T-cell (primary cell): Measurements from ENCODE around the gene MBNL2. TPM values are rescaled to one million over a fixed set of nuclear protein-coding genes. Genes with fewer than 3 reads are reported as not detected.

ENCODE experiments used
- ATAC-seq, 4 experiments: fragments of 200-7000 bp in 3 of 4; fragments of 150-1000 bp in 1 of 4; cut with Tn5 transposase; replicated peaks in 1 of 4; 1 replicate in 3 of 4; 2 replicates in 1 of 4; pipeline ENCODE4 v1.10.0; 2021; ENCODE audit warnings: moderate library complexity in 3 of 4, mild to moderate bottlenecking in 2 of 4, moderate number of reproducible peaks in 1 of 4
- CTCF ChIA-PET, 2 donors: fragments of 300-600 bp; sonication (Branson Sonifier 250); formaldehyde crosslinking; loops; one replicate each; lab custom pipeline; 2022; ENCODE audit warnings: antibody characterized with exemption in 2 of 2; lab: Charles Lee
- POLR2A ChIA-PET, 2 donors: fragments of 300-600 bp; sonication (Branson Sonifier 250); formaldehyde crosslinking; loops; one replicate each; lab custom pipeline; 2022; ENCODE audit warnings: antibody characterized with exemption in 2 of 2; lab: Charles Lee
- DNase-seq, 35 experiments: peaks; one replicate each; pipeline versions ENCODE4 v3.0.0 to v3.0.0-alpha.2; 2013 to 2023
- H3K27ac ChIP-seq: one replicate; pipeline ENCODE4 v1.5.1; 2013; ENCODE audit warnings: low read length
- H3K27me3 ChIP-seq, 2 experiments: replicated peaks in 1 of 2; 1 replicate in 1 of 2; 2 replicates in 1 of 2; pipeline versions ENCODE4 v1.6.1 to v1.7.0; 2013; ENCODE audit warnings: low read length in 1 of 2, mixed read lengths in 1 of 2; ENCODE audit not compliant: control insufficient read depth in 2 of 2, insufficient read depth in 2 of 2; ENCODE audit errors: extremely low read depth in 1 of 2
- H3K36me3 ChIP-seq, 2 donors: 1 replicate in 1 of 2; 2 replicates in 1 of 2; pipeline versions ENCODE4 v1.6.1 to v1.7.0; 2013; ENCODE audit warnings: low read length in 1 of 2; ENCODE audit not compliant: control insufficient read depth in 2 of 2, insufficient read depth in 1 of 2; ENCODE audit errors: extremely low read depth in 1 of 2
- H3K4me1 ChIP-seq, 2 experiments: 1 replicate in 1 of 2; 2 replicates in 1 of 2; pipeline versions ENCODE4 v1.6.1 to v1.7.0; 2013; ENCODE audit warnings: low read length in 2 of 2, mixed read lengths in 1 of 2; ENCODE audit not compliant: insufficient read depth in 2 of 2, control insufficient read depth in 1 of 2; ENCODE audit errors: extremely low read depth in 1 of 2
- H3K4me3 ChIP-seq, 2 donors: 1 replicate in 1 of 2; 2 replicates in 1 of 2; pipeline versions ENCODE4 v1.5.1 to v1.7.0; 2013; ENCODE audit warnings: mild to moderate bottlenecking in 2 of 2, low read length in 1 of 2, moderate library complexity in 1 of 2; ENCODE audit not compliant: control insufficient read depth in 1 of 2; ENCODE audit errors: extremely low read depth in 1 of 2
- H3K9me3 ChIP-seq: 2 replicates; pipeline ENCODE4 v1.7.0; 2013
- H3K27ac Mint-ChIP-seq, 2 donors: one replicate each; pipeline ENCODE4 v1.8.0; 2020 to 2021; ENCODE audit warnings: mild to moderate bottlenecking in 2 of 2, mixed read lengths in 2 of 2
- H3K27me3 Mint-ChIP-seq, 2 donors: one replicate each; pipeline ENCODE4 v1.8.0; 2021 to 2022; ENCODE audit warnings: mixed read lengths in 2 of 2
- H3K36me3 Mint-ChIP-seq: one replicate; pipeline ENCODE4 v1.8.0; 2021; ENCODE audit warnings: mixed read lengths
- H3K4me1 Mint-ChIP-seq, 3 donors: one replicate each; pipeline ENCODE4 v1.8.0; 2020 to 2022; ENCODE audit warnings: mixed read lengths in 3 of 3, mild to moderate bottlenecking in 1 of 3
- H3K4me3 Mint-ChIP-seq, 3 donors: one replicate each; pipeline ENCODE4 v1.8.0; 2020 to 2022; ENCODE audit warnings: mild to moderate bottlenecking in 3 of 3, mixed read lengths in 3 of 3, moderate library complexity in 3 of 3
- H3K9me3 Mint-ChIP-seq, 3 donors: one replicate each; pipeline ENCODE4 v1.8.0; 2020 to 2022; ENCODE audit warnings: mixed read lengths in 3 of 3
- WGBS: methylation state at CpG from one replicate; pipeline ENCODE4 v1.1.5; 2013; ENCODE audit warnings: missing lambda C conversion rate; ENCODE audit not compliant: insufficient coverage; 5-methylcytosine and 5-hydroxymethylcytosine counted together
- total RNA-seq, 35 experiments: library from RNA in 6 of 35; stranded (reverse) in 6 of 35; fragments of 120-200 nt in 1 of 35; gene quantifications; one replicate each; pipeline versions ENCODE4 v1.2.1 to v1.2.4 and lab custom pipeline; 2013 to 2026

Gene MBNL2
- total RNA-seq, 5 donors from 2014 or later (not counting 1 experiment from before 2014, with no cell fraction given), result 21.0 to 33.7 (median 28.5) TPM

GRCh38 chr13:97221046-97221445 is 1.1 kb upstream of the MBNL2 start:
- ChIA-PET CTCF (no interaction called here), POLR2A (no interaction called here)
- Histone ChIP-seq H3K27ac (no peak overlapping the region), H3K4me3 (no peak overlapping the region), H3K4me1 (peaks cover 21% of the 10 kb centered on the region in 2 experiments), H3K27me3 (no peaks in the 10 kb centered on the region), H3K9me3 (no peaks in the 10 kb centered on the region), H3K36me3 (no peaks in the 10 kb centered on the region)
- no peak overlapping the region for H3K27ac Mint-ChIP-seq
- H3K9me3 Mint-ChIP-seq, result no peaks in the 10 kb centered on the region
- DNase-seq (no peak), ATAC-seq (no peak)
- no peak overlapping the region for H3K4me3 Mint-ChIP-seq
- H3K4me1 Mint-ChIP-seq, result peaks cover 36 to 44% (median 39%) of the 10 kb centered on the region in 3 donors
- H3K27me3 Mint-ChIP-seq, result no peaks in the 10 kb centered on the region
- WGBS, result no CpG with 5 or more reads among the region's 2 CpGs
- H3K36me3 Mint-ChIP-seq, result peaks cover 3% of the 10 kb centered on the region

GRCh38 chr13:97221466-97221865 is 667 bp upstream of the MBNL2 start:
- Histone ChIP-seq H3K4me1 (peaks cover 25% of the 10 kb centered on the region in 2 experiments), H3K27me3 (no peaks in the 10 kb centered on the region), H3K9me3 (no peaks in the 10 kb centered on the region), H3K36me3 (no peaks in the 10 kb centered on the region), H3K27ac (peak overlapping the region; percentile 89), H3K4me3 (no peak overlapping the region)
- no peaks in the 10 kb centered on the region for H3K27me3 Mint-ChIP-seq
- 74% methylated on average over 3 of the region's 6 CpGs for WGBS
- H3K4me1 Mint-ChIP-seq, result peaks cover 36 to 44% (median 41%) of the 10 kb centered on the region in 3 donors
- CTCF ChIA-PET, result interaction anchor here in 1 of 2 donors (0.8 to 4.5 kb wide), 3 partner anchors 11 to 112 kb away, joined by 3 to 26 read pairs (median 20); no protein-coding TSS in a partner anchor
- no peak for DNase-seq
- ATAC-seq, result no peak
- peaks cover 3% of the 10 kb centered on the region for H3K36me3 Mint-ChIP-seq
- peak overlapping the region in 1 of 2 donors; percentile 79 for H3K27ac Mint-ChIP-seq
- POLR2A ChIA-PET, result interaction anchor here (0.6 to 4.2 kb wide), 5 partner anchors 11 to 212 kb away, joined by 3 to 63 read pairs (median 10); partner anchors contain the start of gene RAP2A (in 2 of the 2)
- H3K9me3 Mint-ChIP-seq, result no peaks in the 10 kb centered on the region
- H3K4me3 Mint-ChIP-seq, result peak overlapping the region in 2 of 3 donors; percentile 79 to 85

GRCh38 chr13:97223037-97223710 is 1.0 kb downstream of the MBNL2 start:
- Histone ChIP-seq H3K27ac (peak overlapping the region; percentile 89), H3K36me3 (no peaks in the 10 kb centered on the region), H3K4me1 (peaks cover 33 to 42% of the 10 kb centered on the region in 2 experiments), H3K4me3 (peak overlapping the region; percentile 58 to 74), H3K27me3 (no peaks in the 10 kb centered on the region), H3K9me3 (no peaks in the 10 kb centered on the region)
- peaks cover 3% of the 10 kb centered on the region for H3K36me3 Mint-ChIP-seq
- 0% methylated on average over 2 of the region's 6 CpGs for WGBS
- peaks cover 50 to 56% (median 55%) of the 10 kb centered on the region in 3 donors for H3K4me1 Mint-ChIP-seq
- CTCF ChIA-PET, result interaction anchor here in 1 of 2 donors (0.6 to 4.5 kb wide), 5 partner anchors 13 to 114 kb away, joined by 3 to 26 read pairs (median 4); no protein-coding TSS in a partner anchor
- H3K27me3 Mint-ChIP-seq, result no peaks in the 10 kb centered on the region
- no peaks in the 10 kb centered on the region for H3K9me3 Mint-ChIP-seq
- H3K27ac Mint-ChIP-seq, result peak overlapping the region; percentile 79 to 97
- DNase-seq (no peak), ATAC-seq (no peak)
- peak overlapping the region; percentile 79 to 93 (median 85) for H3K4me3 Mint-ChIP-seq
- POLR2A ChIA-PET, result interaction anchor here (0.5 to 4.2 kb wide), 8 partner anchors 8 to 212 kb away, joined by 3 to 63 read pairs (median 4); partner anchors contain the start of gene RAP2A (in 1 of the 2)

GRCh38 chr13:97223711-97224541 is 1.8 kb downstream of the MBNL2 start:
- Histone ChIP-seq H3K9me3 (no peaks in the 10 kb centered on the region), H3K4me1 (peaks cover 33 to 46% of the 10 kb centered on the region in 2 experiments), H3K4me3 (peak overlapping the region; percentile 58 to 74), H3K27me3 (no peaks in the 10 kb centered on the region), H3K36me3 (no peaks in the 10 kb centered on the region), H3K27ac (peak overlapping the region; percentile 89)
- 17% methylated on average over 4 of the region's 11 CpGs for WGBS
- Mint-ChIP-seq H3K9me3 (no peaks in the 10 kb centered on the region), H3K4me3 (peak overlapping the region; percentile 79 to 93 (median 85)), H3K27me3 (no peaks in the 10 kb centered on the region), H3K27ac (peak overlapping the region; percentile 79 to 97), H3K4me1 (peaks cover 52 to 59% (median 56%) of the 10 kb centered on the region in 3 donors), H3K36me3 (peaks cover 3% of the 10 kb centered on the region)
- ChIA-PET POLR2A (interaction anchor here (0.5 to 4.2 kb wide), 13 partner anchors 9 to 1864 kb away, joined by 3 to 63 read pairs (median 5); partner anchors contain the start of gene RAP2A (in 1 of the 2)), CTCF (interaction anchor here (0.6 to 4.5 kb wide), 8 partner anchors 9 to 209 kb away, joined by 3 to 26 read pairs (median 7); no protein-coding TSS in a partner anchor)
- no peak for ATAC-seq
- DNase-seq, result peak in 8 of 35 experiments; percentile 3 to 52 (median 16)

GRCh38 chr13:97224544-97225300 is 2.6 kb downstream of the MBNL2 start:
- ChIA-PET CTCF (interaction anchor here (0.6 to 4.5 kb wide), 10 partner anchors 9 to 208 kb away, joined by 3 to 26 read pairs (median 6); no protein-coding TSS in a partner anchor), POLR2A (interaction anchor here (0.6 to 4.2 kb wide), 18 partner anchors 8 to 1863 kb away, joined by 3 to 63 read pairs (median 5); partner anchors contain the start of gene RAP2A (in 1 of the 2))
- Mint-ChIP-seq H3K4me3 (peak overlapping the region; percentile 79 to 93 (median 85)), H3K36me3 (peaks cover 7% of the 10 kb centered on the region), H3K4me1 (peaks cover 56 to 63% (median 62%) of the 10 kb centered on the region in 3 donors), H3K9me3 (no peaks in the 10 kb centered on the region), H3K27ac (peak overlapping the region; percentile 79 to 97), H3K27me3 (no peaks in the 10 kb centered on the region)
- H3K4me1 ChIP-seq, result peaks cover 33 to 46% of the 10 kb centered on the region in 2 experiments
- no peaks in the 10 kb centered on the region for H3K9me3 ChIP-seq
- peak overlapping the region; percentile 58 to 74 for H3K4me3 ChIP-seq
- WGBS, result no CpG with 5 or more reads among the region's 5 CpGs
- peak overlapping the region; percentile 89 for H3K27ac ChIP-seq
- ATAC-seq, result no peak
- no peaks in the 10 kb centered on the region for H3K27me3 ChIP-seq
- peak in 28 of 35 experiments; percentile 8 to 74 (median 29) for DNase-seq
- no peaks in the 10 kb centered on the region for H3K36me3 ChIP-seq
